Body of pancreas (tissue), 4 donors: Measurements from ENCODE around the gene CAPN6. TPM values are rescaled to one million over a fixed set of nuclear protein-coding genes. Genes with fewer than 3 reads are reported as not detected.

Source experiments
- ATAC-seq: fragments of 150-250 bp; one replicate; pipeline ENCODE4 v1.9.1; 2016
- DNase-seq, 4 donors: peaks; one replicate each; pipeline ENCODE4 v3.0.0-alpha.2; 2019
- H3K27ac ChIP-seq, 4 donors: fragments of 200-600 bp; sonication (generic); 1 replicate in 3 of 4; 2 replicates in 1 of 4; pipeline versions ENCODE4 v1.5.1 to v1.6.1; 2016 to 2019; ENCODE audit warnings: mild to moderate bottlenecking in 1 of 4, mixed read lengths in 1 of 4, moderate library complexity in 1 of 4
- H3K27me3 ChIP-seq, 2 donors: fragments of 200-600 bp; sonication (generic); one replicate each; pipeline ENCODE4 v1.6.0; 2016; ENCODE audit warnings: mild to moderate bottlenecking in 1 of 2
- H3K36me3 ChIP-seq, 2 donors: fragments of 200-600 bp; sonication (generic); replicated peaks in 1 of 2; 2 replicates each; pipeline ENCODE4 v1.5.1; 2016; ENCODE audit warnings: low read depth in 2 of 2; ENCODE audit not compliant: insufficient read depth in 1 of 2
- H3K4me1 ChIP-seq: fragments of 200-600 bp; sonication (generic); one replicate; pipeline ENCODE4 v1.6.0; 2016
- H3K4me3 ChIP-seq, 2 donors: fragments of 200-600 bp; sonication (generic); 1 replicate in 1 of 2; 2 replicates in 1 of 2; pipeline ENCODE4 v1.5.1; 2016 to 2019
- H3K9me3 ChIP-seq, 3 donors: fragments of 200-600 bp; sonication (generic); 1 replicate in 2 of 3; 2 replicates in 1 of 3; pipeline ENCODE4 v1.5.1; 2016
- CTCF ChIP-seq, 7 experiments: fragments of 450-650 bp in 4 of 7; fragments of 200-600 bp in 3 of 7; sonication (generic) in 3 of 7; IDR thresholded peaks; one replicate each; pipeline ENCODE4 v1.5.1; 2016 to 2019; ENCODE audit warnings: antibody characterized with exemption in 7 of 7
- POLR2A ChIP-seq, 3 donors: fragments of 450-650 bp; IDR thresholded peaks; one replicate each; pipeline ENCODE4 v1.6.1; 2016; ENCODE audit warnings: antibody characterized with exemption in 3 of 3, mild to moderate bottlenecking in 2 of 3
- WGBS, 2 donors: methylation state at CpG; one replicate each; pipeline ENCODE4 v1.1.5; 2017; 5-methylcytosine and 5-hydroxymethylcytosine counted together
- intact Hi-C: fragments of 100-400 bp; cut with DNase I; formaldehyde crosslinking; loops from one replicate; pipeline ENCODE4 v1.15.1; 2023
- total RNA-seq, 2 donors: library from RNA; depleted of rRNA; stranded (reverse); fragments of >200 nt; gene quantifications; one replicate each; pipeline ENCODE4 v1.1.0, GENCODE V29; 2016

Gene CAPN6
- total RNA-seq, 2 donors from 2014 or later = 1.8 to 6.9 TPM

- DNase-seq (no peak), ATAC-seq (no peak)
- no peaks in the 10 kb centered on the region for H3K36me3 ChIP-seq
- no peaks in the 10 kb centered on the region for H3K9me3 ChIP-seq
- H3K4me3 ChIP-seq = no peak overlapping the region
- H3K4me1 ChIP-seq = peaks cover 7% of the 10 kb centered on the region
- H3K27me3 ChIP-seq = no peaks in the 10 kb centered on the region
- WGBS, 2 donors = 73 to 91% methylated on average over 6 of the region's 6 CpGs
- H3K27ac ChIP-seq = no peak overlapping the region
- no peak for TF ChIP-seq POLR2A (IDR thresholded peaks at IDR 0.05)
- no peak for TF ChIP-seq CTCF (IDR thresholded peaks at IDR 0.05)
- intact Hi-C loops = no loop called here
Measured at GRCh38 chrX:111282139-111282538, 11.9 kb upstream of the CAPN6 start.

GRCh38 chrX:111268506-111268905 lies 1.8 kb downstream of the CAPN6 start:
- Histone ChIP-seq H3K36me3 (no peaks in the 10 kb centered on the region), H3K9me3 (no peaks in the 10 kb centered on the region), H3K4me1 (no peaks in the 10 kb centered on the region), H3K27me3 (no peaks in the 10 kb centered on the region), H3K27ac (no peak overlapping the region), H3K4me3 (no peak overlapping the region)
- DNase-seq (no peak), ATAC-seq (no peak)
- TF ChIP-seq POLR2A (IDR thresholded peaks at IDR 0.05) (no peak), CTCF (IDR thresholded peaks at IDR 0.05) (no peak)
- intact Hi-C loops = no loop called here
- 25 to 43% methylated on average over 2 of the region's 2 CpGs for WGBS, 2 donors

- intact Hi-C loops = no loop called here
Measured at GRCh38 chrX:111265486-111265885, 4.8 kb downstream of the CAPN6 start.

GRCh38 chrX:111264385-111264784 lies 5.9 kb downstream of the CAPN6 start:
- Histone ChIP-seq H3K36me3 (no peaks in the 10 kb centered on the region), H3K27ac (no peak overlapping the region), H3K4me3 (no peak overlapping the region), H3K9me3 (no peaks in the 10 kb centered on the region), H3K27me3 (no peaks in the 10 kb centered on the region), H3K4me1 (no peaks in the 10 kb centered on the region)
- no peak for TF ChIP-seq POLR2A (IDR thresholded peaks at IDR 0.05)
- no peak for TF ChIP-seq CTCF (IDR thresholded peaks at IDR 0.05)
- WGBS, 2 donors = 67 to 76% methylated on average over 2 of the region's 2 CpGs
- intact Hi-C loops = no loop called here
- DNase-seq (no peak), ATAC-seq (no peak)

More at GRCh38 chrX:111265486-111265885, 4.8 kb downstream of the CAPN6 start:
- Histone ChIP-seq H3K27me3 (no peaks in the 10 kb centered on the region), H3K4me1 (no peaks in the 10 kb centered on the region), H3K36me3 (no peaks in the 10 kb centered on the region), H3K4me3 (no peak overlapping the region), H3K9me3 (no peaks in the 10 kb centered on the region), H3K27ac (no peak overlapping the region)
- DNase-seq (no peak), ATAC-seq (no peak)
- 50 to 70% methylated on average over 1 to 2 of the region's 2 CpGs for WGBS, 2 donors
- TF ChIP-seq CTCF (IDR thresholded peaks at IDR 0.05) = no peak
- no peak for TF ChIP-seq POLR2A (IDR thresholded peaks at IDR 0.05)

GRCh38 chrX:111262086-111262485 lies 8.2 kb downstream of the CAPN6 start:
- H3K36me3 ChIP-seq = no peaks in the 10 kb centered on the region
- TF ChIP-seq CTCF (IDR thresholded peaks at IDR 0.05) (no peak), POLR2A (IDR thresholded peaks at IDR 0.05) (no peak)
- intact Hi-C loops = no loop called here
- WGBS, 2 donors = 26 to 63% methylated on average over 2 to 3 of the region's 3 CpGs
- H3K9me3 ChIP-seq = no peaks in the 10 kb centered on the region
- no peak overlapping the region for H3K27ac ChIP-seq
- no peak for DNase-seq
- H3K4me1 ChIP-seq = no peaks in the 10 kb centered on the region
- no peak for ATAC-seq
- no peaks in the 10 kb centered on the region for H3K27me3 ChIP-seq
- H3K4me3 ChIP-seq = no peak overlapping the region
